GM12878 (cell line): ENCODE measurements around the gene ANKRD13D.

Experiments
- ASH2L ChIP-seq: fragments of 300-600, 200-600 bp; sonication (generic); IDR thresholded peaks from 2 replicates; pipeline ENCODE4 v1.6.1; 2017; ENCODE audit warnings: low read depth, mild to moderate bottlenecking, borderline replicate concordance
- ATF3 ChIP-seq: IDR thresholded peaks from 2 replicates; pipeline ENCODE4 v1.6.1; 2011; ENCODE audit warnings: low read depth, mild to moderate bottlenecking, low read length, moderate library complexity, borderline replicate concordance; ENCODE audit errors: extremely low read depth
- CBFB ChIP-seq: IDR thresholded peaks from 2 replicates; pipeline ENCODE4 v1.6.1; 2016; ENCODE audit warnings: antibody characterized with exemption, low read depth
- CTCF ChIP-seq, 3 experiments: IDR thresholded peaks in 2 of 3; conservative IDR thresholded peaks in 1 of 3; 2 replicates each; pipeline ENCODE4 v1.5.1; 2011; ENCODE audit warnings: low read depth in 3 of 3, low read length in 3 of 3, mild to moderate bottlenecking in 3 of 3, control low read depth in 2 of 3, moderate library complexity in 2 of 3, inconsistent platforms in 1 of 3, mixed read lengths in 1 of 3; ENCODE audit not compliant: control insufficient read depth in 2 of 3, insufficient read depth in 1 of 3; ENCODE audit errors: extremely low read depth in 1 of 3
- EZH2 ChIP-seq: IDR thresholded peaks from 2 replicates; pipeline ENCODE4 v1.6.1; 2012; ENCODE audit warnings: low read depth, mild to moderate bottlenecking, control low read depth, inconsistent platforms, low read length, borderline replicate concordance; ENCODE audit not compliant: control insufficient read depth
- FOS ChIP-seq: IDR thresholded peaks from 3 replicates; pipeline ENCODE4 v1.6.1; 2011; ENCODE audit warnings: borderline replicate concordance; ENCODE audit not compliant: insufficient read length; ENCODE audit errors: extremely low read depth
- FOXM1 ChIP-seq: IDR thresholded peaks from 2 replicates; pipeline ENCODE4 v1.6.1; 2012; ENCODE audit warnings: low read depth, mild to moderate bottlenecking, inconsistent platforms, low read length, moderate library complexity
- HDAC2 ChIP-seq: fragments of 200-600 bp; sonication (generic); IDR thresholded peaks from 2 replicates; pipeline ENCODE4 v1.6.1; 2017
- MXI1 ChIP-seq: fragments of 150-350 bp; IDR thresholded peaks from 2 replicates; pipeline ENCODE4 v1.6.1; 2011; ENCODE audit warnings: low read depth, mild to moderate bottlenecking, inconsistent platforms, low read length, improper control_type of control experiment
- POLR2A ChIP-seq: IDR thresholded peaks from 2 replicates; pipeline ENCODE4 v1.6.1; 2011; ENCODE audit warnings: low read depth, mild to moderate bottlenecking, low read length
- SREBF2 ChIP-seq: IDR thresholded peaks from 2 replicates; pipeline ENCODE4 v1.6.1; 2012; ENCODE audit warnings: mild to moderate bottlenecking, low read length

GRCh38 chr11:67288198-67288451 lies 978 bp upstream of the ANKRD13D start:
- no peak for TF ChIP-seq ATF3
- TF ChIP-seq FOXM1, result no peak
- TF ChIP-seq EZH2, result no peak
- TF ChIP-seq HDAC2, result no peak
- no peak for TF ChIP-seq SREBF2
- TF ChIP-seq CBFB, result no peak
- no peak for TF ChIP-seq FOS
- no peak for TF ChIP-seq POLR2A
- no peak for TF ChIP-seq MXI1
- no peak for TF ChIP-seq CTCF (IDR thresholded peaks at IDR 0.05 in 2 of 3, conservative IDR thresholded peaks at IDR 0.05 in 1 of 3; ENCODE audit: control insufficient read depth in 2 of 3, extremely low read depth in 1 of 3, insufficient read depth in 1 of 3, low read depth in 3 of 3, low read length in 3 of 3)
- no peak for TF ChIP-seq ASH2L
